ENCODE data around the gene ZDHHC7. TPM values are rescaled to one million over a fixed set of nuclear protein-coding genes. Genes with fewer than 3 reads are reported as not detected.

The ZDHHC7 gene
- total and polyA plus RNA-seq, 9 of the 15 experiments (the other 6 are each of a cell fraction or from before 2014, with no cell fraction given) = 1.7 to 49.7 (median 37.4) TPM

DNA sequence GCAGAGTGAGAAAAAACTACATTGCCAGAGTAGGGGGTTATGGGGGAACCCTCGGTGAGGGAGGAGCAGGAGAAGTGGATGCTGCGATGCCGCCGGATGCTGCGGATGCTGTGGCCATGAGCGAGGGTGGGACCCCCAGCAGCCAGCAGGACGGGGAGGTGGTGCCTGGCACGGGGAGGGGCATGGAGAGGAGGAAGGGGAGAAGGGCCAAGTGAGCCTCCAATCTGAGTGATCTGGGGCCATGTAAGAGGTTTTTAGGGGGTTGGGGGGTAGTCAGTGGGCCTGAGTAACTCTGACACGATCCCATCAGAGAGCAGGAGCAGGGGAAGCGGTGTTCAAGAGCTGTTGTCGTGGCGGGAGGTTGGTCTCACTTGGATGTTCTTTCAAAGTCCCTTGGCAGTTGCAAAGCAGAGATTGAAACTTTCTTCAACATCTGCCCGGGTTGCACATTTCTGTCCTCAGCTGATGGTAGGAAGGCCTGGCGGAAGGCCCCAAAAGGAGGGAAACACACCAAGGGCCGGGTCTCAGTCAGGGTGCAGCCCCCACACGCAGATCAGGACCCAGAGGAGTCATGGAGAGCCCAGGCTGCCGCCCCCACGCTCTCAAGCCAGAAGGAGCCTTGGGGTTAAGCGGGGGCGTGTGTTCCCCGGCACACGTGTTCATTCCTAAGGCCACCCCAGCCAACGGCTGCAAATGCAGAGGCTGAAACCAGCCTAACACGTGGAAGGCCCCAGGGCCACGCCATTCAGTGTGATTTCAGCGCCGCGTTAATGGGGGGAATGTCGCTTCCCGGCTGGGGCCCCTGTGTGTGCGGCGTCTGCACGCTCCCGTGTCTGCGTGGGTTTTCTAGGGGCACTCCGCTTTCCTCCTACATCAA, 81.7 kb downstream of the ZDHHC7 start (continued):
- TF ChIP-seq, protein P1, sequence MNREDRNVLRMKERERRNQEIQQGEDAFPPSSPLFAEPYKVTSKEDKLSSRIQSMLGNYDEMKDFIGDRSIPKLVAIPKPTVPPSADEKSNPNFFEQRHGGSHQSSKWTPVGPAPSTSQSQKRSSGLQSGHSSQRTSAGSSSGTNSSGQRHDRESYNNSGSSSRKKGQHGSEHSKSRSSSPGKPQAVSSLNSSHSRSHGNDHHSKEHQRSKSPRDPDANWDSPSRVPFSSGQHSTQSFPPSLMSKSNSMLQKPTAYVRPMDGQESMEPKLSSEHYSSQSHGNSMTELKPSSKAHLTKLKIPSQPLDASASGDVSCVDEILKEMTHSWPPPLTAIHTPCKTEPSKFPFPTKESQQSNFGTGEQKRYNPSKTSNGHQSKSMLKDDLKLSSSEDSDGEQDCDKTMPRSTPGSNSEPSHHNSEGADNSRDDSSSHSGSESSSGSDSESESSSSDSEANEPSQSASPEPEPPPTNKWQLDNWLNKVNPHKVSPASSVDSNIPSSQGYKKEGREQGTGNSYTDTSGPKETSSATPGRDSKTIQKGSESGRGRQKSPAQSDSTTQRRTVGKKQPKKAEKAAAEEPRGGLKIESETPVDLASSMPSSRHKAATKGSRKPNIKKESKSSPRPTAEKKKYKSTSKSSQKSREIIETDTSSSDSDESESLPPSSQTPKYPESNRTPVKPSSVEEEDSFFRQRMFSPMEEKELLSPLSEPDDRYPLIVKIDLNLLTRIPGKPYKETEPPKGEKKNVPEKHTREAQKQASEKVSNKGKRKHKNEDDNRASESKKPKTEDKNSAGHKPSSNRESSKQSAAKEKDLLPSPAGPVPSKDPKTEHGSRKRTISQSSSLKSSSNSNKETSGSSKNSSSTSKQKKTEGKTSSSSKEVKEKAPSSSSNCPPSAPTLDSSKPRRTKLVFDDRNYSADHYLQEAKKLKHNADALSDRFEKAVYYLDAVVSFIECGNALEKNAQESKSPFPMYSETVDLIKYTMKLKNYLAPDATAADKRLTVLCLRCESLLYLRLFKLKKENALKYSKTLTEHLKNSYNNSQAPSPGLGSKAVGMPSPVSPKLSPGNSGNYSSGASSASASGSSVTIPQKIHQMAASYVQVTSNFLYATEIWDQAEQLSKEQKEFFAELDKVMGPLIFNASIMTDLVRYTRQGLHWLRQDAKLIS (CRISPR knock-in tag; IDR thresholded peaks at IDR 0.05) = no peak
- TF ChIP-seq DMBX1 (CRISPR knock-in tag; IDR thresholded peaks at IDR 0.05; ENCODE audit: borderline replicate concordance) = no peak
- no peak for TF ChIP-seq MCM2 (IDR thresholded peaks at IDR 0.05; ENCODE audit: low read depth)
- TF ChIP-seq, protein P2, sequence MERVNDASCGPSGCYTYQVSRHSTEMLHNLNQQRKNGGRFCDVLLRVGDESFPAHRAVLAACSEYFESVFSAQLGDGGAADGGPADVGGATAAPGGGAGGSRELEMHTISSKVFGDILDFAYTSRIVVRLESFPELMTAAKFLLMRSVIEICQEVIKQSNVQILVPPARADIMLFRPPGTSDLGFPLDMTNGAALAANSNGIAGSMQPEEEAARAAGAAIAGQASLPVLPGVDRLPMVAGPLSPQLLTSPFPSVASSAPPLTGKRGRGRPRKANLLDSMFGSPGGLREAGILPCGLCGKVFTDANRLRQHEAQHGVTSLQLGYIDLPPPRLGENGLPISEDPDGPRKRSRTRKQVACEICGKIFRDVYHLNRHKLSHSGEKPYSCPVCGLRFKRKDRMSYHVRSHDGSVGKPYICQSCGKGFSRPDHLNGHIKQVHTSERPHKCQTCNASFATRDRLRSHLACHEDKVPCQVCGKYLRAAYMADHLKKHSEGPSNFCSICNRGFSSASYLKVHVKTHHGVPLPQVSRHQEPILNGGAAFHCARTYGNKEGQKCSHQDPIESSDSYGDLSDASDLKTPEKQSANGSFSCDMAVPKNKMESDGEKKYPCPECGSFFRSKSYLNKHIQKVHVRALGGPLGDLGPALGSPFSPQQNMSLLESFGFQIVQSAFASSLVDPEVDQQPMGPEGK (CRISPR knock-in tag; IDR thresholded peaks at IDR 0.05; ENCODE audit: borderline replicate concordance) = no peak
- TF ChIP-seq, protein P3, sequence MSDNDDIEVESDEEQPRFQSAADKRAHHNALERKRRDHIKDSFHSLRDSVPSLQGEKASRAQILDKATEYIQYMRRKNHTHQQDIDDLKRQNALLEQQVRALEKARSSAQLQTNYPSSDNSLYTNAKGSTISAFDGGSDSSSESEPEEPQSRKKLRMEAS (CRISPR knock-in tag; IDR thresholded peaks at IDR 0.05) = peak; percentile 100
- no peak for TF ChIP-seq TEAD2 (tag; IDR thresholded peaks at IDR 0.05)
- TF ChIP-seq, protein P4, sequence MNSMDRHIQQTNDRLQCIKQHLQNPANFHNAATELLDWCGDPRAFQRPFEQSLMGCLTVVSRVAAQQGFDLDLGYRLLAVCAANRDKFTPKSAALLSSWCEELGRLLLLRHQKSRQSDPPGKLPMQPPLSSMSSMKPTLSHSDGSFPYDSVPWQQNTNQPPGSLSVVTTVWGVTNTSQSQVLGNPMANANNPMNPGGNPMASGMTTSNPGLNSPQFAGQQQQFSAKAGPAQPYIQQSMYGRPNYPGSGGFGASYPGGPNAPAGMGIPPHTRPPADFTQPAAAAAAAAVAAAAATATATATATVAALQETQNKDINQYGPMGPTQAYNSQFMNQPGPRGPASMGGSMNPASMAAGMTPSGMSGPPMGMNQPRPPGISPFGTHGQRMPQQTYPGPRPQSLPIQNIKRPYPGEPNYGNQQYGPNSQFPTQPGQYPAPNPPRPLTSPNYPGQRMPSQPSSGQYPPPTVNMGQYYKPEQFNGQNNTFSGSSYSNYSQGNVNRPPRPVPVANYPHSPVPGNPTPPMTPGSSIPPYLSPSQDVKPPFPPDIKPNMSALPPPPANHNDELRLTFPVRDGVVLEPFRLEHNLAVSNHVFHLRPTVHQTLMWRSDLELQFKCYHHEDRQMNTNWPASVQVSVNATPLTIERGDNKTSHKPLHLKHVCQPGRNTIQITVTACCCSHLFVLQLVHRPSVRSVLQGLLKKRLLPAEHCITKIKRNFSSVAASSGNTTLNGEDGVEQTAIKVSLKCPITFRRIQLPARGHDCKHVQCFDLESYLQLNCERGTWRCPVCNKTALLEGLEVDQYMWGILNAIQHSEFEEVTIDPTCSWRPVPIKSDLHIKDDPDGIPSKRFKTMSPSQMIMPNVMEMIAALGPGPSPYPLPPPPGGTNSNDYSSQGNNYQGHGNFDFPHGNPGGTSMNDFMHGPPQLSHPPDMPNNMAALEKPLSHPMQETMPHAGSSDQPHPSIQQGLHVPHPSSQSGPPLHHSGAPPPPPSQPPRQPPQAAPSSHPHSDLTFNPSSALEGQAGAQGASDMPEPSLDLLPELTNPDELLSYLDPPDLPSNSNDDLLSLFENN (IDR thresholded peaks at IDR 0.05; ENCODE audit: low read depth in 2 of 2, low read length in 2 of 2) = no peak
- TF ChIP-seq, protein P5, sequence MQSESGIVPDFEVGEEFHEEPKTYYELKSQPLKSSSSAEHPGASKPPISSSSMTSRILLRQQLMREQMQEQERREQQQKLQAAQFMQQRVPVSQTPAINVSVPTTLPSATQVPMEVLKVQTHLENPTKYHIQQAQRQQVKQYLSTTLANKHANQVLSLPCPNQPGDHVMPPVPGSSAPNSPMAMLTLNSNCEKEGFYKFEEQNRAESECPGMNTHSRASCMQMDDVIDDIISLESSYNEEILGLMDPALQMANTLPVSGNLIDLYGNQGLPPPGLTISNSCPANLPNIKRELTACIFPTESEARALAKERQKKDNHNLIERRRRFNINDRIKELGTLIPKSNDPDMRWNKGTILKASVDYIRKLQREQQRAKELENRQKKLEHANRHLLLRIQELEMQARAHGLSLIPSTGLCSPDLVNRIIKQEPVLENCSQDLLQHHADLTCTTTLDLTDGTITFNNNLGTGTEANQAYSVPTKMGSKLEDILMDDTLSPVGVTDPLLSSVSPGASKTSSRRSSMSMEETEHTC (IDR thresholded peaks at IDR 0.05) = no peak; the same call in 1 of the 2 replicates
- no peak for TF ChIP-seq ZNF695 (CRISPR knock-in tag; IDR thresholded peaks at IDR 0.05)
- TF ChIP-seq SNRNP70 (optimal IDR thresholded peaks at IDR 0.05; ENCODE audit: low read depth, low read length) = no peak
- TF ChIP-seq KDM4B (IDR thresholded peaks at IDR 0.05; ENCODE audit: borderline replicate concordance in 2 of 2, low read depth in 1 of 2) = no peak
- TF ChIP-seq, protein P6, sequence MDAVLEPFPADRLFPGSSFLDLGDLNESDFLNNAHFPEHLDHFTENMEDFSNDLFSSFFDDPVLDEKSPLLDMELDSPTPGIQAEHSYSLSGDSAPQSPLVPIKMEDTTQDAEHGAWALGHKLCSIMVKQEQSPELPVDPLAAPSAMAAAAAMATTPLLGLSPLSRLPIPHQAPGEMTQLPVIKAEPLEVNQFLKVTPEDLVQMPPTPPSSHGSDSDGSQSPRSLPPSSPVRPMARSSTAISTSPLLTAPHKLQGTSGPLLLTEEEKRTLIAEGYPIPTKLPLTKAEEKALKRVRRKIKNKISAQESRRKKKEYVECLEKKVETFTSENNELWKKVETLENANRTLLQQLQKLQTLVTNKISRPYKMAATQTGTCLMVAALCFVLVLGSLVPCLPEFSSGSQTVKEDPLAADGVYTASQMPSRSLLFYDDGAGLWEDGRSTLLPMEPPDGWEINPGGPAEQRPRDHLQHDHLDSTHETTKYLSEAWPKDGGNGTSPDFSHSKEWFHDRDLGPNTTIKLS (IDR thresholded peaks at IDR 0.05; ENCODE audit: borderline replicate concordance, low read depth) = 0 out of 2 replicates have a peak, but pooled peaks have one; percentile 37

Data from K562 (cell line).